CD4-positive, alpha-beta T cell treated with Interferon alpha-2 for 1 hour (primary cell): ENCODE results near the gene PXMP4.

Experiments used
- DNase-seq, 2 donors: peaks; one replicate each; pipeline ENCODE4 v3.0.0-alpha.2; 2020 to 2022

PXMP4 gene, protein sequence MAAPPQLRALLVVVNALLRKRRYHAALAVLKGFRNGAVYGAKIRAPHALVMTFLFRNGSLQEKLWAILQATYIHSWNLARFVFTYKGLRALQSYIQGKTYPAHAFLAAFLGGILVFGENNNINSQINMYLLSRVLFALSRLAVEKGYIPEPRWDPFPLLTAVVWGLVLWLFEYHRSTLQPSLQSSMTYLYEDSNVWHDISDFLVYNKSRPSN

DNA sequence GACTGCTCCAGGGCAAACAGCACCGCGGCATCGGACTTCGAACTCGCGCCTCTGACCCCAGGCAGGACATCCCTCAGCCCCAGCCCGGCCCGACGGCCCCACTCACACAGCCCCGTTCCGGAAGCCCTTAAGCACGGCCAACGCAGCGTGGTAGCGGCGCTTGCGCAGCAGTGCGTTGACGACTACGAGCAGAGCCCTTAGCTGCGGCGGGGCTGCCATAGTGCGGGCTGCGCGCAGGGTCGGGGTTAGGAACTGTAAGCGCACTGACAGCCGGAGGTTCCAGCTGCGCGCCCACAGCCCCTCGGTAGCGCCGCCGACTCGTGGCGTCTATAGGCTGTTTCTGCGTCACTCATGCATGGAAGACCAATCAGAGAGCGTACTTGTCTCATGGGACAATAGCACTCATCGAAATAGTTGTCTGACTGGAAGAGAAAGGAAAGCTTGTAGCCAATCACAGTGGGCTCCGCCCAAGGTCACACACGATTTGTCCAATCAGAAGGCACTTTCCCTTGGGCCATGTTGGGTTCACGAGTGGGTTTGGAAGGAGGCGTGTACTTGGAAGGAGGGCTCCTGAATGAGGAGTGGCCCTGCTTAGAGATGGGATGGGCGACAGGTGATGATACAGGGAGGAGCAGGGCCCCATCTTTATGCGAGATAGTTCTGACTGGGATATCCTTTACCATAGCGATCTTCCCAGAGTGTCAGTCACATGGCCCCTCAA, at the start of gene PXMP4:
Gene PXMP4, minus strand, starts transcription at position 322 of the 721 bp plus-strand sequence. Its CDS starts 103 bp downstream, at position 219.
- DNase-seq = peak; percentile 95 to 97

DNA sequence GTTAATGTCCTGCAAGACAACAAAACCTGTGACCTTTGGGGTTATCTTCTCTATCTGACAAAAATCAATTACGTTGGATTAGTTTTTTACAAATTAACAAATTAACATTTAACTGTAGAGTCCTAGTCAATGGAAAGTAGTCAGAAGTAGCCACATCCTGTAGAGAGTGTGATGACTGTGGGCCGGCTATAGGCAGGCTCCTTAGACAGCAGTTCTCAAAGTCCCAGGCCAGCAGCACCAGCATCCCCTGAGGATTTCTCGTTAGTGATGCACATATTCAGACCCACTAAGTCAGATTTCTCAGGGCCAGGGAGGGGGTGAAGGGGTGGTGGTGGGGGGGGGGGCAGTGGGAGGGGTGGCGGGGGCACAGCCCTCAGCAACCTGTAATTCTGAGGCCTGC, 48.9 kb upstream of the PXMP4 start:
- no peak for DNase-seq

DNA sequence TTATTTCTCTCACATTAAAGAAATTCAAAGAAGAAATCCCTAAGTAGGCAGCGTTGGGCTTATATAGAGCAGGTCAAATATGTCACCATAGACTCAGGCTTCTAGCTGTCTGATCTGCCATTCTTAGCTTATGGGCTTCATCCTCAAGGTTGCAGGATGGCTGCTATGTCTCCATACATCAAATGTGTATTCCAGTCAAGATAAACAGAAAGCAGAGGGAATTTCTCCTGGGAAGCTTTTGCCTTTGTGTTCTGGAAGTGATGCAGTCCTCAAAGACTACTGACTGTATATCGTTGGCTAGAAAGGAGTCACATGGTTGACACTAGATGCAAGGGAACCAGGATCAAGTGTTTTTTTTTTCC, 47.6 kb upstream of the PXMP4 start:
- DNase-seq = no peak

DNA sequence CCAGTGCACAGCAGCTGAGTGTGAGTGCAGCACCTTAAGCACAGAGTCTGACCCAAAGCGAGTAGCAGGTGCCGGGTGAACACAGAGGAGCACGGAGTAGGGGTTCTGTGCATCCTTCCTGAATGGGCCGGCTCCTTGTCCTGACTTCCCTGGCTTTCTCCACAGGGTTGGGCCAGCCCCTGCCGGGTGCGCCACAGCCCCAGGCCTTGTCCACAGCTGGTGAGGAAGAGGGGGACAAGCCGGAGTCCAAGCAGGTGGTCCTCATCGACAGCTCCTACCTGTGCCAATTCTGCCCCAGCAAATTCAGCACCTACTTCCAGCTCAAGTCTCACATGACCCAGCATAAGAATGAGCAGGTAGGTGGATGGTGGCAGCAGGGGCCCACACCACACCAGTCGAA, 46.6 kb upstream of the PXMP4 start:
- DNase-seq = no peak

DNA sequence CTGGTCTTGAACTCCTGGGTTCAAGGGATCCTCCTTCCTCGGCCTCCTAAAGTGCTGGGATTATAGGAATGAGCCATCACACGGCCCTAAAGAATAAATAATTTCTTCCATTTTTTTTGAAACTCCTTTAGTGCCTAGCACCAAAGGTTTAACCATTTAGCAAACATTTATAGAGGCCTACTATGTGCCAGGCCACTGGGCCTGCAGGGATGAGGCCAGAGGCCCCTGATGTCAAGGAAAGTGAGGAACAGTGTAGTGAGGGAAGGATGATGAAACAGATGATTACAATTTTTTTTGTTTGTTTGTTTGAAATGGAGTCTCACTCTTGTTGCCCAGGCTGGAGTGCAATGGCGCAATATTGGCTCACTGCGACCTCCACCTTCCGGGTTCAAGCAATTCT, 45.5 kb upstream of the PXMP4 start:
- DNase-seq = no peak

DNA sequence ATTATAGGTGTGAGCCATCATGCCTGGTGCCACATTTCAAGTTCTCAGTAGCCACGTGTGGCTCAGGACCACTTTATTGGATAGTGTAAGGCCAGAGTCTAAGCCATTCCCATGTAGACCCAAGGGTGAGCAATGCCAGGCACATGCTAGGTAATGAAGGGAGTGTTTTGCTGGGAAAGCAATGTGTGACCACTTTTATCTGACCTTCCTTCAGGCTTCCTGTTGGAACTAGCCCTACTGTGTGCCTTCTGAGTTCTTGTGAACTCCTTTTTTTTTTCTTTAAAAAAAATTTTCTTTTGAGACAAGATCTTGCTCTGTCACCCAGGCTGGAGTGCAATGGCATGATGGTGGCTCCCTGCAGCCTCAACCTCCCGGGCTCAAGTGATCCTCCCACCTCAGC, 45.0 kb upstream of the PXMP4 start:
- no peak for DNase-seq

DNA sequence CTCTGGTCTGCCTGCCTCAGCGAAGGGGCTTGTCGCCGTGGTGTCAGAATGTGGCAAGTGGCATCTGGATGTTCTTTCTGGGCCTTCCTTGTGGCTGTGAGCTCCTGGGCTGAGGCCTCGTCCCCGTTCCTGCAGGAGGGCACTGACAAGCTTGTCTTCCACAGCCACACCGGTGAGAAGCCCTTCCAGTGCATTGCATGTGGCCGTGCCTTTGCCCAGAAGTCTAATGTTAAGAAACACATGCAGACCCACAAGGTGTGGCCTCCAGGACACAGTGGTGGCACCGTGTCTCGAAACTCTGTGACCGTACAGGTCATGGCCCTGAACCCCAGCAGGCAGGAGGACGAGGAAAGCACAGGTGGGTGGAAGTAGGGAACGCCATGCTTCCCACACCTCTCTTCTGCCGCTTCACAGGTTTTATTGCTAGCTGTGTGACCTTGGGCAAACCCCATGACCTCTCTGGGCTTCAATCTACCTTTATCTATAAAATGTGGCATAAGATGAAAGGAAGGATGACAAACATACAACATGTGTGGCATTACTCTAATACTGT, 41.7 kb upstream of the PXMP4 start:
- no peak for DNase-seq

DNA sequence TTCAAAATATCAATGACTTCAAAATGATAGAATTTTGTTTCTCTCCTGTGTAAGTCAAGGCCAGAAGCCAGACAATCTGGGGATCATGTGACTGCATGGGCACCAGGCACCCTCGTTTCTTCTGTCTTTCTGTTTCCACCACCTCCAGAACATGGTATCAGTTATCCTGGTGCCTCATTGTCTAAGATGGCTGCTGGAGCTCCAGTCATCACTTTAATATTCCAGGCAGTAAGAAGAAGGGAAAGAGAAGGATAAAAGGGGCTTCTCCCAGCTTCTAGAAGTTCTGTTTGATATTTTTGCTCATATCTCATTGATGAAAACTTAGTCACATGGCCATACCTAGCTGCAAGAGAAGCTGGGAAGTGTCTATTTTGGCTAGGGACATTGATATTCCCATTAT, 37.3 kb upstream of the PXMP4 start:
- no peak for DNase-seq

DNA sequence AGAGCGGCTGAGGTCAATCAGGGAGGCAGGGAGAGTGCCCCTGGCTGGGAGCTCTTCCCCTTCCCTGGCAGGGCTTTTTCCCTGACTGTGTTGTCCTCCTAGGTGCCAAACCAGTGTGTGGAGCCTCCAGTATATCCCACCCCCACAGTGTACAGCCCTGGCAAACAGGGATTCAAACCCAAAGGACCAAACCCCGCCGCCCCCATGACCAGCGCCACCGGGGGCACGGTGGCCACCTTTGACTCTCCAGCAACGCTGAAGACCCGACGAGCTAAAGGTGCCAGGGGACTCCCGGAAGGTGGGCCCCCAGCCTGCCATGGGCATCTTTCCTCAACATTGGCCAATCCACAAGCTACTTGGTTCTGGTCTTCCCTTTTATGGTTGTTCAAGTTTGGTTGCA, 36.9 kb upstream of the PXMP4 start:
- DNase-seq = no peak

DNA sequence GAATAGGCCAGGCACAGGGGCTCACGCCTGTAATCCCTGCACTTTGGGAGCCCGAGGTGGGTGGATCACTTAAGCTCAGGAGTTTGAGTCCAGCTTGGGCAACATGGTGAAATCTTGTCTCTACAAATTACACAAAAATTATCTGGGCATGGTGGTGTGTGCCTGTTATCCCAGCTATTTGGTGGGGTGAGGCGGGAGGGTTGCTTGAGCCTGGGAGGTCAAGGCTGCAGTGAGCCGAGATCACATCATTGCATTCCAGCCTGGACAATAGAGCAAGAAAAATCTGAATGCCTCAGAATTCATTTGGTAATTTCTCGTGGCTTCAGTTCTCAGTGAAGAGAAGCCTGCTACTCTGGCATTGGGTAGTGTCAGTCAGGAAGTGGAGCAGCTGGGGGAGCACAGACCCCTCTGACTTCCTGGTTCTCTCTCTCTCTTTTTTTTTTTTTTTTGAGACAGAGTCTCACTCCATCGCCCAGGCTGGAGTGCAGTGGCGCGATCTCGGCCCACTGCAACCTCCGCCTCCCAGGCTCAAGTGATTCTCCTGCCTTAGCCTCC, 35.9 kb upstream of the PXMP4 start:
- peak in 1 of 2 donors; percentile 17 for DNase-seq

DNA sequence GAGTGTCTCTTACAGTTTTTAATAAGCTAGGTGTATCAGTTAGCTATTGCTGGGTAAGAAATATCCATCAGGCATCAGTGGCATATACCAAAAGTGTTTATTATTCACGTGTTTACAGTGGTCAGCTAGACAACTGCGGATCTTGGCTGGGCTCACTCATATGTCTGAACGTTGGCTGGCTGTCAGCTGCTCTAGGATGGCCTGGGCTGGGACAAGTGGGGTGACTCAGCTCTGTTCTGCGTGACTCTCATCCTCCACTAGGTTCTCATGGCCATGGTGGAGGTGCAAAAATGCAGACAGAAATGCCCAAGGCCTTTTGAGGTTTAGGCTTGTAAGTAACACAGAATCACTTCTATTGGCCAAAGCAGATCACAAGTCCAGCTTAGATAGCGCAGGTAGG, 33.7 kb upstream of the PXMP4 start:
- no peak for DNase-seq

DNA sequence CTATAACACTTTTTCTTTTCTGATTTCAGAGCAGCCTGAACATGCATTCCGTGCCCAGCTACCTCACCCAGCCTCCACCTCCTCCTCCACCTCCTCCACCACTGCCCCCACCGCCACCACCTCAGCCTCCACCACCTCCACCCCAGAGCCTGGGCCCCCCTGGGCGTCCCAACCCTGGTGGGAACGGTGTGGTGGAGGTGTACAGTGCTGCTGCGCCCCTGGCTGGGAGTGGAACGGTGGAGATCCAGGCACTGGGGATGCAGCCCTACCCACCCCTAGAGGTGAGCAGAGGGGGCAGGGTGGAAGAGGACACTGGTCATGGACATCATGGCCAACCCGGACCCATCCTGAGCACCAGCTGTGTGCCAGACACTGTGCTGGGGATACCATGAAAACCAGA, 33.0 kb upstream of the PXMP4 start:
- no peak for DNase-seq

DNA sequence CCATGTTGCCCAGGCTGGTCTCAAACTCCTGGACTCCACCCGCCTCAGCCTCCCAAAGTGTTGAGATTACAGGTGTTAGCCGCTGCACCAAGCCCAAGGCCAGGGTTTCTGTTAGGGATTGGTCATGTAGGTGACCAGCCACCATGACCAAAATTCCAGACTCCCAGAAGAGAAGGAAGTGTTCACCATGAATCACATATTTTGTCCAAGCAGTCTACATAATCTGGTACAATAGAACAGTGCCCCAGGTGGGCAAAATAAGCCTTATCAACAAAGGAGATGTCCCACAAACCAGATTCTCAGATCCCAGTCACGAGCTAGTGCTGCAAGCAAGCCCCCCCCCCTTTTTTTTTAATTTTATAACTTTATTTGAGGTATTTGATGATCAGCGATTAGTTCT, 31.7 kb upstream of the PXMP4 start:
- no peak for DNase-seq

DNA sequence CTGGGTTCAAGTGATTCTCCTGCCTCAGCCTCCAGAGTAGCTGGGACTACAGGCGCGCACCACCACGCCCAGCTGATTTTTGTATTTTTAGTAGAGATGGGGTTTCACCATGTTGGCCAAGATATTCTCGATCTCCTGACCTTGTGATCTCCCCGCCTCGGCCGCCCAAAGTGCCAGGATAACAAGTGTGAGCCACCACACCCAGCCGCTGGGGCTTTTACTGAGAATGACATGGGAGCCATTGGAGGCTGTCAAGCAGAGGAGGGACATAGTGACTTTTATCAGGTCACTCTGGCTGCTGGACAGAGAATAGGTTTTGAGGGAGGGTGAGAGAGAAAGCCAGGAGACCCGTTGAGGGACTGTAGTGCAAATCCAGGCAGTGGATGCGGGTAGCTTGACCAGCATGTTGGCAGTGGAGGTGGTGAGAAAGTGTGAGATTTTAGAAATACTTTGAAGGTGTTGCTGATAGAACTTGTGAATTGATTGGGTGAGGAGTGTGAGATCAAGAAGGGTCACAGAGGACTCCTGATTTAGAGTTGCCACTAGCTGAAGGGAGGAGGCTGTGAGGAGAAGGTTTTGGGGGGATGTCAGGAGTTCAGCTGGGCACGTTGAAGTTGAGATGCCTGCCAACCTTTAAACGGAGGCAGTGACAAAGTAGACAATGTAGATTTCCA, 26.4 kb upstream of the PXMP4 start:
- DNase-seq = no peak

DNA sequence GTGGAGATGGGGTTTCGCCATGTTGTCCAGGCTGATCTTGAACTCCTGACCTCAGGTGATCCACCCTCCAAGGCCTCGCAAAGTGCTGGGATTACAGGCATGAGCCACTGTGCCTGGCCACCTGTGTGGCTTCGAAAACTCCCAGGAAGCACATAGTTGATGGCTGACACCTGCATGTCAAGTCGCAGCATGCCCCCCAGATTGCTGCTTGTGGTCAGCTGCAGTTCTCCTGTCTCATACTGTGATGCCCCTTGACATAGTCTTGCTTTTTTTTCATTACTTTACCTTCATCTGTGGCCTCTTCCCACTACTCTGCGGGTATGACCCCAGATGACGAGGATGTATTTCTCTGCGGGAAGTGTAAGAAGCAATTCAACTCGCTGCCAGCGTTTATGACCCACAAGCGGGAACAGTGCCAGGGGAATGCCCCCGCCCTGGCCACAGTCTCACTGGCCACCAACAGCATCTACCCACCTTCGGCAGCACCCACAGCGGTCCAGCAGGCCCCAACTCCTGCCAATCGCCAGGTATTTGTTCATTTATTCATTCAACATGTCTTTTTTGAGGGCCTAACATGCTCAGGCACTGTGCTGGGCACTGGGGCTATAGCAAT, 24.8 kb upstream of the PXMP4 start:
- DNase-seq = no peak

DNA sequence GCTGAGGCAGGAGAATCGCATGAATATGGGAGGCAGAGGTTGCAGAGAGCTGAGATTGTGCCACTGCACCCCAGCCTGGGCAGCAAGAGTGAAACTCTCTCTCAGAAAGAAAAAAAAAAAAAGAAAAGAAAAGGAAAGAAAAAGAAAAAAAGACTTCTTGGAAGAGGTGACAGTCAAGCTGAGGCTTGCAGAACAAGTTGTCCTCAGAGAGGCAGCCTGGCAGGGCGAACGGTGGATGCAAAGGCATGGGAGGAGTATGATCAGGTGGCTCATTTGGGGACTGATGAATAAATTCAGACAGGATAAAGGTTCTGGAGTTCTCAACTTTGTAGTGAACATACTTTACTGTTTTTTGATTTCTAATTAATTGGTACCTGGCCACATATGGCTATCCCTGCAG, 24.1 kb upstream of the PXMP4 start:
- DNase-seq = no peak

DNA sequence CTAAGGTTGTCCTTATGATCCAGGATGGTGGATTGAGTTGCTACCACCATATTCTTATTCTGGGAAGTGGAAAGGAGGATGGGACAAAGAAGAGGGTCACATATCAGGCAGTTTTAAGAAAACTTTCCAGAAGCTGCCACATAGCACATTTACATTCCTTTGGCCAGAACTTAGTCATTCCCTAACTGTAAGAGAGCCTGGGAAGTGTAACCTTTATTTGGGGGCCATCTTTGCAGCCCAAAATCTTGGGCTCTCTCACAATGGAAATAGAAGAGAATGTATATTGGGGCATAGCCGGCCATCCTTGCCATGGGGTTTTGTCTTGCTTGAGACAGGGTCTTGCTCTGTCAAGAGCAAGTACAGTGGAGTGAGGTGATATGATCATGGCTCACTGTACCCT, 20.1 kb upstream of the PXMP4 start:
- no peak for DNase-seq

DNA sequence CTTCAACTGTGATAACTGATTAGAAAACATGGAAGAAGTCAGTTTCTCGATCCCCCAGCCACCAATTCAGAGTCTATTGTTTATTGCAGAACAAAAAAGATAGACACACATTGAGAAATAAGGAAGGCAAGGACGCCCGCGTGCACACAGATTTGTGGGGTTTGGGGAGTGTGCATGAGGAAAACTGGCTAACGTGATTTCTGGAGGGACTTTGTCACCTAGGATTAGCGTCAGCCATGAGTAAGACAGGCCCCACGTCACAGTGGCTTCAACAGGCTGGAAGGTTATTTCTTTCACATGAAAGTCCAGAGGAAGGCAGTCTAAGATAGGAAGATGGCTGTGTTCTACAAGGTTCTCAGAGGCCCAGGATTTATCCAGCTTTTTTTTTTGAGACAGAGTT, 19.4 kb upstream of the PXMP4 start:
- DNase-seq = no peak

DNA sequence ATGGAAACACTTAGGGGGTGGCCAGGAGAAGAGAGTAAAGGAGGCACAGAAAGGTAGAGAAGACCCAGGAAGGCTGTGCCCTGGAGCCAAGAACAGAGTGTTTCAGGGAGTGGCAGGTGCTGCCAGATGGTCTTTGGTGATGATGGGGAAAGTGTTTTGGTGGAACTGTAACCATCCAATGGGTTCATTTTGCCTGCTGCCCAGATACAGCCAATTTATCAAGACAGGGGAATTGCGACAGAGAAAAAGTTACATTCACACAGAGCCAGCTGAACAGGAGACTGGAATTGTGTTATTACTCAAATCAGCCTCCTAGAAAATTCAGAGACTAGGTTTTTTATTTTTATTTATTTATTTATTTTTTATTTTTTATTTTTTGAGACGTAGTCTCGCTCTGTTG, 16.9 kb upstream of the PXMP4 start:
- DNase-seq = no peak

DNA sequence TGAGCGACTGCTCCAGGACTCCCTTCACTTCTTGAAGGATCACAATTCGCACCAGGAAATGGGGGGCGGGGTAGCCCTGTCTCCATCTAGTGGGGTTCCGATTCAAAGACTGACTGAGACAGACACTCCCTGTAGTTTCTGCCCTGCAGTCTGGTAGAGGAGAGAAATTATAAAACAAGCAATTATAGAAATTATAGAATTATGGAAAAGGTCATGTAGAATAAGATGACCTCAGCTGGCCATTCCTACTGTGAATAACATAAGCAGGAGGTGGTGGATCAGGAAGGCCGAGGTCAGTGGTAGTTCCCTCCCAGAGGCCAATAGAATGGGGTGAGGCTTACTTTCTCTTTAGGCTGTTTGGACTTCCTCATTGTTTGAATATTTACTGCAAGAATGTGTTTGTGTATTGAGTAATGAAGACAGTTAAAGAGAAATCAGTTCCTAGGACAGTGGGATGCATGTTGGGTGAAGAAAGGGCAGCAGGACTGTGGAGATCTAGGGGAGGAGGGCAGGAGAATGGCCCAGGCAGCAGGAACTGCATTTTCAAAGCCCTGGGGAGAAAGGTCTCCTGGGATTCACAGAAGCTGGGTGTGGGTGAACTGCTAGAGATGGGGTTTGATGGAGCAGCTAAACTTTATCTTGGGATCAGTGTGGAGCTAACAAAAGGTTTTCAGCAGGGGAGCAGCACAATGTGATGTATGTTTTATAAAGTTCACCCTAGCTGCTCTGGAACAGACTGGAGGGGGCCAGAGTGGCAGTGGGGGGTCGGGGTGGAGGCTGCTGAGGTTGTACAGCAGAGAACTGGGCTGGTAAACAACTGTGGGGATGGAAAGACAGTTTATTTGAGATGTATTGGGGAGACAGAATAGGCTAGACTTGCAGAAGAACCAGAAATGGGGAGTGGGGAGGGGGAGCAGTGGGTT, 13.8 kb upstream of the PXMP4 start:
- no peak for DNase-seq

DNA sequence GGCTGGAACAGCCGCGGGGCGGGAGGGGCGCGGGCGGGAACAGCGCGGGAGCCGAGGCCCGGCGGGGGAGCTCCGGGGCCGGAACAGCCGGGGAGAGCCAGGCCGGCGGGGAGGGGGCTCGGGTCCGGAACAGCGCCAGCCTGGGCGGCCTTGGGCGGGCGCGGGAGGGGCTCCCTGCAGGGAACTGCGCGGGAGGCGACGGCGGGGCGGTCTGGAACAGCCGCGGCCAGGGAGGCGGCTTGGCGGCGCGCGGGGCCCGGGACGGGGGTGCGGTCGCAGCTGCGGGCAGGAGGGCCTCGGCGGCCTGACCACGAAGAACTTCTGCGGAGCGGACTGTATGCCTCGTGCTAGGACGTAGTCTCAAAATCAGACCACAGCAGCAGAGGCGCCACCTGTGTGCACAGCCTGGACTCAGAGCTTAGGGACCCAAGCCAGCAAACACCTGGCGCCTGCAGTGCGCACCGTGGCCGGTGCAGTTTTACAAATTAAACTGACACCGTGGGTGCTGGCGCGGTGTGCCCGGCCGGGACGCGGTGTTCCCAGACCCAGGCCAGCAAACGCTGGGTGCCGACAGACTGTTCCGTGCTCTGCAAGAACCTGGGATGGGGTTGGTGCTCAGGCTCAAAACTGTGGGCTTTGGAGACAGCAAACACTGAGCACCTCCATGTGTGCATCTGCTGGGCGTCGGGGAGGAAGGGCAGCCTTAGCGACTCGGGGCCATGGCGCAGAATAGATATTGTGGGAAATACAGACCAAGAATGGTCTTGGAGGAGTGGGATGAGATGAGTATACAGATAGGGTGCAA, 12.3 kb upstream of the PXMP4 start:
- peak in 1 of 2 donors; percentile 93 for DNase-seq
